HTERT RPE-1 (cell line): Measurements from ENCODE around the gene SLC17A1.

Source experiments
- in situ Hi-C: fragments of 300-500 bp; cut with MboI; formaldehyde crosslinking; loops from 4 replicates; pipeline ENCODE4 v1.14.3; 2020; ENCODE audit warnings: low sequenced_read_pairs

SLC17A1 gene, protein sequence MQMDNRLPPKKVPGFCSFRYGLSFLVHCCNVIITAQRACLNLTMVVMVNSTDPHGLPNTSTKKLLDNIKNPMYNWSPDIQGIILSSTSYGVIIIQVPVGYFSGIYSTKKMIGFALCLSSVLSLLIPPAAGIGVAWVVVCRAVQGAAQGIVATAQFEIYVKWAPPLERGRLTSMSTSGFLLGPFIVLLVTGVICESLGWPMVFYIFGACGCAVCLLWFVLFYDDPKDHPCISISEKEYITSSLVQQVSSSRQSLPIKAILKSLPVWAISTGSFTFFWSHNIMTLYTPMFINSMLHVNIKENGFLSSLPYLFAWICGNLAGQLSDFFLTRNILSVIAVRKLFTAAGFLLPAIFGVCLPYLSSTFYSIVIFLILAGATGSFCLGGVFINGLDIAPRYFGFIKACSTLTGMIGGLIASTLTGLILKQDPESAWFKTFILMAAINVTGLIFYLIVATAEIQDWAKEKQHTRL

GRCh38 chr6:25831532-25832306 lies at the start of gene SLC17A1:
TSS of gene SLC17A1 (minus strand) at chr6:25832052. CDS start at chr6:25830557, 1,495 bp downstream.
- in situ Hi-C loops, result no loop called here

DNA sequence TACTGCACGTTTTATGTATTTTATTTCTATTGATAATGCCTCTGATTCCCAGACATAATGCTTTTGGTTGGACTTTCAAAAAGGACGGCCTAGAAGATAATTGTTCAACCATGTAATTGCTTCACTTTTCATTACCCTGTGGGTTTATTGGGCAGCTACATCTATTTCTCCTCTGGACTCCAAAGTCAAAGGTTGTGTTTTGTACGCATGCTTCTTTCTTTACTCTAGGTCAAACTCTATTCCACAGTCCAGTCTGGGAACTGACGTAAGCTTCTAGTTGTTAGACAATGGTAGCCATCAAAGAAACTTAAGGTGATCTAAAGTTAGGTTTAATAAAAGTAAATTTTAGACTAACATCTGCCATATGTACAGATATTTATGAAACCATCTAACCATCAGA lies 48.7 kb upstream of the SLC17A1 start:
- in situ Hi-C loops, result no loop called here

GRCh38 chr6:25878721-25879322 lies 47.0 kb upstream of the SLC17A1 start:
- in situ Hi-C loops, result no loop called here

GRCh38 chr6:25875926-25876602 lies 44.2 kb upstream of the SLC17A1 start:
- in situ Hi-C loops, result no loop called here

DNA sequence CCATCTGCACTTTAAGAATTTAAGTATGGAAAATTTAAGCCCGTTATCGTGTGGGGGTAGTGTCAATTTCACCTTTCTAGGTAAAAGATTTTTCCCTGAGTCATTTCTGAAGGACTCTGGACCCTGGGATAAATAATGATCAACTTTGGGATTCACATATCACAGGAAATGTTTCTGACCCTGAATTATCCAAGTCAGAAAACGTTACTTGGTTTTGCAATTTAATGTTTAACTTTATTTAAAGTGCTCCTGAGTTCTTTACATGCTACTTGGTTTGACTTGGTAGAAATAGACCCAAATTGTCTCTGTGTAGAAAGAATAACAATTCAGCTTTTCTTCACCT lies 43.7 kb upstream of the SLC17A1 start:
- in situ Hi-C loops, result no loop called here

- in situ Hi-C loops, result no loop called here
These were observed 43.1 kb upstream of the SLC17A1 start for GRCh38 chr6:25874822-25875562.

- in situ Hi-C loops, result no loop called here
These were observed 42.3 kb upstream of the SLC17A1 start, which contains the start of gene SLC17A3 for GRCh38 chr6:25874118-25874517. TSS of gene SLC17A3 (minus strand) at chr6:25874243. CDS start at chr6:25868387, 5,856 bp downstream.

DNA sequence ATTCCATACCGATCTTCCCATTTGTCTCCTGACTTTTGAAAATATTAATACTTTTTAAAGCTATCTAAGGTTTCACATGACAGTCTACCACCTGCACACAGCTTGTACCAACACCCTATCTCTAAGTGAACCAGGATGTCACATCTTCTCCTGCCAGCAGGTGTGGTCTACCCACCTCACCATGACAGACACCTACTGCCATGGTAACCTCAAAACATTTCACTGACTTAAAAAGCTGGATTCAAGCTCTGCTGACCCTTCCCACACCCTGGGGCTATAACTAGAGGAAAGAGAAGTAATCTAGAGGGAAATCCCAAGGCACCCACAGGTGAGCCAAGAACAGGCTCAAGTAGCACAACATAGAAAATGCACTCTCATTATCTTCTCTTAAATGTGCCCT lies 41.0 kb upstream of the SLC17A1 start:
- in situ Hi-C loops, result no loop called here

DNA sequence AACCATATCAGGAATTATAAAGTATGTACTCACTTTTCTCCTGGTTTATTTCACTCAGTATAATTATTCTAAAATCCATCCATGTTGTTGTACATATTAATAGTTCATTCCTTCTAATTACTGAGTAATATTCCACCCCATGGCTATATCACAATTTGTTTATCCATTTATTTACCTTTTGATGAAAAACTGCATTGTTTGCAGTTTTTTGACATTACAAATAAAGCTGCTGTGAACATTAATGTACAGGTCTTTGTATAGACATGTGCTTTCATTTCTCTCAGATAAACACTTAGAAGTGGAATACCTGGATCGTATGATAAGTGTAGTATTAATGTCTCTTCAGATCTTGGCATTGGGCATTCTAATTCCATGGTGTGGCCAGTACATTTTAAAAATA lies 38.0 kb upstream of the SLC17A1 start:
- in situ Hi-C loops, result no loop called here

GRCh38 chr6:25868436-25869183 lies 36.8 kb upstream of the SLC17A1 start:
- in situ Hi-C loops, result no loop called here

GRCh38 chr6:25866011-25866410 lies 34.2 kb upstream of the SLC17A1 start:
- in situ Hi-C loops, result no loop called here

DNA sequence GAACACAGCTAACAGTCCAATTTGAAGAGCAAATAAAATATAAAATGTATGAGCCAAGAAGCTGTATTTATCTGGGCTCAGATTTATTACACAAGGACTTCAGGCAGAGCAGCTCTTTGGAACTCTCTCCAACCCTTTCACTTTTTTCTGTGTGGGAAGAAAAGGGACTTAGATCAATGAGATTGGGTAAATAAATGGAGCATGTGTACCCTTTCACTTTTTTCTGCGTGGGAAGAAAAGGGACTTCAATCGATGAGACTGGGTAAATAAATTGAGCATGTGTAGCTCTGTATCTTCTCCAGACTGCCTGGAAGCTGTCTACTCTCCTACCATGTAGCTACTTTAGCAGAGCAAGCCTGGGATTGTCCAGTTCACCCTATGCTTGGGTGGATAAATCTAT lies 31.5 kb upstream of the SLC17A1 start:
- in situ Hi-C loops, result no loop called here

DNA sequence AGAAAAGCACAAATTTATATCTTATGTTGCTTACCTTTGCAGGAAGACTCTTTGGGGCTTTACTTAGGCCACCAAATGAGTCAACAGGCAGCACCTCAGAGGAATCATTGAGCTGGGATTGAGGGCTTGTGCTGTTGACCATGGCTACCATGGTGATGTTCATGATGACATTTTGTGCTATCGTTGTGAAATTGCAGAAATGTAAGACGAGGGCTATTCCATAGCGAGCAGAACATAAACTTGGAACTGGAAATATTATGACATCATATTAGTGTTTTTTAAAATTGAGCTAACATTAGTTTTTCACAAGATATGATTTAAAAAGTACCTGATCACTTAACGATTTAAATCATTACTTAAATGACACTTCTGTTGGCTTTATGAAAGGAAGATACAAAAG lies 30.3 kb upstream of the SLC17A1 start:
- in situ Hi-C loops, result no loop called here

- in situ Hi-C loops, result no loop called here
These were observed 20.9 kb upstream of the SLC17A1 start for GRCh38 chr6:25852756-25853155.

DNA sequence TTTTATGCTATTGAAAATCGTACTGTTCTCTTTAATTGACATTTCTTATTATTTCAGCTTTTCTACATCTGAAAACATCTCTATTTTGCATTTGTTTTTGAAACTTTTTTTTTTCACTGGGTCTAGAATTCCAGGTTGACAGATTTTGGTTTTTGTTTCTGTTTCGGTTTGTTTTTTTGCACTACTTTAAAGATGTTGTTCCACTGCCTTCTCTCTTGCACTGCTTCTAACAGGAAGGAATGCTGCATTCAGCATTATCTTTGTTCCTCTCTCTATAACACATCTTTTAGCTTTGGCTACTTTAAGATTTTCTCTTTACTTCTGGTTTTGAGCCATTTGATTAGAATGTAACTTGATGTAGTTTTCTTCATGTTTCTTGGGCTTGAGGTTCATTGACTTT lies 20.1 kb upstream of the SLC17A1 start:
- in situ Hi-C loops, result no loop called here

DNA sequence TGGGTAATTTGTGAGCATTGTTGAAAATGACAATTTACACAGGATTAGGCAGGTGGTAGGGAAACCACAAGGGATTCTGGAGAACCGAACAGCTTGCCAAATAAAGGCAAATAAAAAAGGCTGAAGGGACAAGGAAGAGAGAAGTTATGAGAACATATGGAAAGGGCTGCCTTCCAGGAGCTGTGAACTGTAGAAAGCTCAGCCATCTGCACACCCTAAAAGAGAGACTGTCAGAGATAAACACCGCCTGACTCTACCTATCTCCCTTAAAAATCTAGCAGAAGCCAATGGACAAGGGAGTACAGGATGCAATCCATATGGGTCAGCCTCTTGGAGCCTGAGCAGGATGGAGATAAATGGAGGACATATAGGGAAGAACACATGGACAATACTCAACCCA lies 12.7 kb upstream of the SLC17A1 start:
- in situ Hi-C loops, result no loop called here

DNA sequence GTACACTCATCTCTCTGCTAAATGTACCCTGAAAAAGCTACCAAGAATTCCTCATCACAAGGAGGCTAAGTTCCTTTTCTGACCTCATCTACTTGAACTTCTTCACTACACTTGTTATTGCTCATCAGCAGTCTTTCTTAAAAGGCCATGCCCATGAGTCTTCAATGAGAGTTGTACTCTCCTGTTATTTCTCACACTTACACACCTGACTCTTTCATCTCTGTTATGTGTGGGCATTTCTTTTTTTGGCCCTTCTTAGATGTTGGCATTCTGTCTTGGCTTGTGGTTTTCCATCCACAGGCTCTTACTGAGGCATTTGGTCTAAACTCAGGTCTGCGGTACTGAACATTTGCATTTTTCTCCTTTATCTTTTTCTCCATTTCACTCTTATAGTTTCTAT lies 10.7 kb upstream of the SLC17A1 start:
- in situ Hi-C loops, result no loop called here

DNA sequence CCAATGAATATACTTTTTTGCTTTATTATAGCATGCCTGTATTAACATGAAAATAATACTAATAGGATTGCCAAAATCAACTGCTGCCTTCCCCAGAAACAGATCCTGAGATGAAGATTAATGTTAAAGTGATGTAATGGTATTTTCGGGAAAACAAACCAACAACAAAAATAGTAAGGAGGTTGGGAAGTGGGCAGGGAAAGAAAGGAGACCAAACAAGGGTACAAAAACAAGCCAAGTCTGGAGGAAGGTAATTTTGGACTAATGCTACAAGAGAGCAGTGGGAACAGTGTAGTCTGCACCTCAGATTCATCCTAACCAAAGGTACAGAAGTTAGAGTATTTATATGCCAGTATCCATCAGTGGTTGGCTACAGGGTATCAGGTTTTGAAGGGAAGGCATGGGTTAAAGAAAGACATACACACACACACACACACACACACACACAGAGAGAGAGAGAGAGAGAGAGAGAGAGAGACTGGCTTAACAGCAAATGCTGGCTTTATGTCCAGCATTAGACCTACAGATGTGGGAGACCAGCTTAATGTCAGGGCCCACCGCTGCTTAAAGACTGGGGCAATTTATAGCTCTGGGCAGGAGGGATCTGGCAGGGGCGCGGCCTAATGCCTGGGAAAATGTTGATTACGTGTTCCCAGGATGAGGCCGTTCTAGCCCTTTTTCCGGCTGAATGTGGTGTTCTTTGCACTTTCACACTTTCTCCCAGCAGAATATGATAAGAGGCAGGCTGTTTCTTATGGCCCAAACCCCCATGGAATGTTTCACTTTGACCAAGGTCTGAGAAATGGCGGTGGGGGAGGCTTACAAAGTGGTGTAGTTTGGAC lies 3.8 kb upstream of the SLC17A1 start:
- in situ Hi-C loops, result no loop called here

GRCh38 chr6:25834950-25835349 lies 3.1 kb upstream of the SLC17A1 start:
- in situ Hi-C loops, result no loop called here
